HepG2 (cell line): ENCODE results near the gene LIFR. TPM values are rescaled to one million over a fixed set of nuclear protein-coding genes. Genes with fewer than 3 reads are reported as not detected.

Experiments
- ARID4A ChIP-seq: sonication (generic); formaldehyde crosslinking; IDR thresholded peaks from 2 replicates; pipeline ENCODE4 v1.5.0; 2020; ENCODE audit warnings: mild to moderate bottlenecking, missing genetic modification reagents, borderline replicate concordance
- ATF1 ChIP-seq: IDR thresholded peaks from 2 replicates; pipeline ENCODE4 v1.6.1; 2016; ENCODE audit warnings: mild to moderate bottlenecking, control low read depth
- FOXO4 ChIP-seq: sonication (generic); formaldehyde crosslinking; conservative IDR thresholded peaks from 2 replicates; pipeline ENCODE4 v1.8.1; 2023; ENCODE audit warnings: missing genetic modification reagents
- MLLT10 ChIP-seq: sonication (generic); formaldehyde crosslinking; IDR thresholded peaks from 2 replicates; pipeline ENCODE4 v1.4.0; 2020; ENCODE audit warnings: missing genetic modification reagents
- PAWR ChIP-seq: sonication (generic); formaldehyde crosslinking; IDR thresholded peaks from 2 replicates; pipeline ENCODE4 v1.4.0; 2020; ENCODE audit warnings: missing genetic modification reagents, mild to moderate bottlenecking, borderline replicate concordance
- RFXAP ChIP-seq: sonication (generic); formaldehyde crosslinking; IDR thresholded peaks from 2 replicates; pipeline ENCODE4 v1.4.0; 2020; ENCODE audit warnings: missing genetic modification reagents, borderline replicate concordance
- ZBTB3 ChIP-seq: sonication (generic); formaldehyde crosslinking; IDR thresholded peaks from 2 replicates; pipeline ENCODE4 v1.4.0; 2020; ENCODE audit warnings: low read depth, mild to moderate bottlenecking, moderate library complexity, missing genetic modification reagents, borderline replicate concordance
- ZMAT3 ChIP-seq: sonication (generic); formaldehyde crosslinking; conservative IDR thresholded peaks from 2 replicates; pipeline ENCODE4 v1.7.0; 2021; ENCODE audit warnings: missing genetic modification reagents
- ZNF142 ChIP-seq: sonication (generic); formaldehyde crosslinking; IDR thresholded peaks from 2 replicates; pipeline ENCODE4 v1.4.0; 2020; ENCODE audit warnings: missing genetic modification reagents
- ZNF530 ChIP-seq: sonication (generic); formaldehyde crosslinking; IDR thresholded peaks from 2 replicates; pipeline ENCODE4 v1.5.0; 2020; ENCODE audit warnings: low read depth, mild to moderate bottlenecking, missing genetic modification reagents
- ZNF800 ChIP-seq: sonication (generic); formaldehyde crosslinking; IDR thresholded peaks from 2 replicates; pipeline ENCODE4 v1.4.0; 2020; ENCODE audit warnings: missing genetic modification reagents
- polyA plus RNA-seq, 8 experiments: library from polyadenylated mRNA; depleted of rRNA in 3 of 8; stranded (reverse) in 7 of 8; unstranded in 1 of 8; fragments of >200 nt; fragmentation: Illumina TruSeq in 4 of 8; extraction: Trizol in 4 of 8; gene quantifications; 2 replicates each; pipeline versions ENCODE4 v1.2.1 to v1.2.3, GENCODE V29; 2011 to 2016; ENCODE audit warnings: low read depth in 4 of 8, missing spikeins in 1 of 8, mixed read lengths in 1 of 8; ENCODE audit not compliant: insufficient read depth in 1 of 8
- total RNA-seq, 5 experiments: library from RNA; depleted of rRNA; stranded (reverse); fragments of >200 nt; fragmentation: Illumina TruSeq; extraction: Trizol; gene quantifications; 2 replicates each; pipeline ENCODE4 v1.2.3, GENCODE V29; 2016; ENCODE audit warnings: low read depth in 1 of 5

The LIFR gene
- total and polyA plus RNA-seq, 2 of the 13 experiments (the other 11 are each of a cell fraction or from before 2014, with no cell fraction given), result 6.3 to 25.2 TPM

- no peak for TF ChIP-seq ZNF142 (CRISPR knock-in tag)
- TF ChIP-seq ZNF530 (CRISPR knock-in tag), result no peak
- TF ChIP-seq PAWR, result no peak
- no peak for TF ChIP-seq ATF1 (CRISPR knock-in tag)
- TF ChIP-seq ARID4A, result no peak
- TF ChIP-seq FOXO4 (CRISPR knock-in tag), result no peak
- no peak for TF ChIP-seq RFXAP
- no peak for TF ChIP-seq ZMAT3 (CRISPR knock-in tag)
- TF ChIP-seq ZBTB3 (CRISPR knock-in tag), result no peak
- TF ChIP-seq MLLT10 (CRISPR knock-in tag), result no peak
- TF ChIP-seq ZNF800 (CRISPR knock-in tag), result peak; percentile 72; the same call in 1 of the 2 replicates
These were observed 863 bp upstream of the LIFR start (continued) for GRCh38 chr5:38557308-38557710.
